Medulla oblongata (tissue), 1 donor: Measurements from ENCODE around the gene SHLD2.
A peak's percentile ranks its signal among the peaks of the same experiment; 100 is the strongest.
"Not testable (repeated sequence)": the region's sequence is repeated elsewhere in the genome, so short reads cannot be mapped to it uniquely, and the experiment has no call there.

ENCODE experiments used
- DNase-seq: peaks from one replicate; pipeline ENCODE4 v3.0.0-alpha.2; 2015; ENCODE audit errors: extremely low spot score

The SHLD2 gene

GRCh38 chr10:87083576-87084290 lies 11.3 kb upstream of the SHLD2 start:
- not testable (repeated sequence) for DNase-seq

DNA sequence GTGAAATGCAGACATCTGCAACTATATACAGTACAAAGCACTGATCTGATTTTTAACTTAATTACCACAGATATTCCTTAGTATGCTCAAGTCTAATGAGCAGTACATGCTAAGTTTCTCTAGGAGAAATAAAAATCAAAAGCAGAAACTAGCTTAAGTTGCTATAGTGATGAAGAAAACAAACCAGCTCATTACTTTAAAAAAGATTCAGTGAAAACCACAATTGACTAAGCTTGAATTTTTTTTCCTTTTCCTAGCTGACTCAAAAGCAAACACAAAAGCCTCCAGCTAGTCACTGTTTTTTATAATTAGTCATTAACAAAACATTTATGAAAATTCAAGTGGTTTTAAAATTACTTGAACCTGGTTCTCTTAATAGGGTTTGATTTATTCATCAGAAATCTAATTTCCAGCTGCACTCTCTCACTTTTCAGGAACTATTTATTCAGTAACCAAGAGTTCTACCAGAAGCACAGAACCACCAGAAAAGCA lies 10.7 kb upstream of the SHLD2 start:
- DNase-seq, result not testable (repeated sequence)

GRCh38 chr10:87085537-87085936 lies 9.5 kb upstream of the SHLD2 start:
- no peak for DNase-seq

DNA sequence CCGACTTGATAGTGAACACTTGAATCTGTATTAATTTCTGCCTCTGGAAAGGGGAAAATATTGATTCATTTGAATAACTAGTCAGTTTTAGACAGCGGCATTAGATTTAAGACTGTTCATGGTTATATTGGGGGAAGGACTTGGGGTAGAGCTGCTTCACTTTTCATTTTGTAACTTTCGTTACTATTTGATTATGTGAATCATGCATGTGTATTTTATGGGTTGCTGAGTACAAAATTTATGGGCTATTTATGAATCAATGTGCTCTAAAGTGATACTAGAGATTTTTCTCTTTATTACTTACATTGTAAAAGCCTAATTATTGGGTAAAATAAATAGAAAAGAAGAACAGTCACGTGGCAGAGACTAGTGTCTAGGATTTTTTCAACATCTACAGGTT lies 5.3 kb upstream of the SHLD2 start:
- no peak for DNase-seq

- DNase-seq, result no peak
These were observed 4.2 kb upstream of the SHLD2 start for GRCh38 chr10:87090779-87091178.

DNA sequence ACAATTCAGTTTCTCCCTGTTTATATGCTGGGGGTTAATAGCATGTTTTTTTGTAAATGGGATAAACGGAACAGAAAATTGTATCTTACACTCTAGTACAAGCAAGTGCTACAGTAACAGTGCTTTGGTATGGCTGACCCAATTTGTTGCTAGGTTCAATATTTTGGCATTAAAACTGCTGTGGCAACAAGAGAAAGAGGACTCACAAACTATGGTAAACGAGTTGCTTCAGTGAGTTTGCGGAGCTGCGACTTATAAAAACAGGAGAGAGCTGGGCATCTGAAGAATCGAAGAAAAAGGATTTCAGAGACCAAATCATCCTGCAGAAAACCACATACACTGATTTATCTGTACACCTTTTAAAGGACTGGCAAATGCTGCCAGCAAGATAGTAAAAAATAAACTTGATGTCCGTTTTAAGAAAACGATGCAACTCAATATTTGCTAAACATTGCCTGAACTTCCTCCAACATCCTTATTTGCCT lies 2.6 kb upstream of the SHLD2 start:
- no peak for DNase-seq

DNA sequence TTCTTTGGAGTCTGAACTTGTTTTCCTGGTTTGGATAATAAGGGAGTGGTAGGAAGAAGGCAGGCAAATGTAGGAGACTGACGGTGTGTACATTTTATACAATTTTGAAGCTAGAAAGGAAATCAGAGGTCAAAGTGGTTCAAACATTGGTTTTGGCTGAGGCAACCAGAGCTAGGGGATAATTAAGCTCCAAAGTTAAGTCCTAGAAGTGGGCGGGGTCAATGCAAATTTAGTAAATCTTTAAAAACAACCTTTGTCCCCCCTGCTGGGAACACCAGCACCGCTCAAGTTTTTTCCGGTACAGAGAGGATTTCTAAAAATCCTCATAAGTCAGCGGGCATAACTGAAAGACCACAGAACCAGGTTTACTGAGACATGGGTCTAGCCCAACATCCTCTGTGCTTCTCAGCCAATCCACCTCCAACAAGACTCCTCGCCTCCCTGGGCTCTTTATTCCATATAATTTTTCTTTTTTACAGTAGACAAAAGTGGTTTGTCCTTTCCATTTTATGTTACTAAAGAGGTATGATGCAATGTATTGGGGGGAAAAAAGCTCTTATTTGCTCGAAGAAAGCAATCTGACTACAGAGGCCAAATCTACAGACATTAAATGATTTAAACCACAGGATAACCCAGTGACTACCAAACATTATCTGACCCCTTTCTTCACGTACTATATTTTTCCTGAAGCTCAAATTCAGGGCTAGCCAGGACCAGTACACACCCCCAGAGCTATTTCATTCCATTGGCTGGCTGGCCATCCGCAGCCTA lies 2.0 kb upstream of the SHLD2 start:
- peak; percentile 46 for DNase-seq

- peak; percentile 39 for DNase-seq
These were observed 1.2 kb upstream of the SHLD2 start for GRCh38 chr10:87093632-87094372.

DNA sequence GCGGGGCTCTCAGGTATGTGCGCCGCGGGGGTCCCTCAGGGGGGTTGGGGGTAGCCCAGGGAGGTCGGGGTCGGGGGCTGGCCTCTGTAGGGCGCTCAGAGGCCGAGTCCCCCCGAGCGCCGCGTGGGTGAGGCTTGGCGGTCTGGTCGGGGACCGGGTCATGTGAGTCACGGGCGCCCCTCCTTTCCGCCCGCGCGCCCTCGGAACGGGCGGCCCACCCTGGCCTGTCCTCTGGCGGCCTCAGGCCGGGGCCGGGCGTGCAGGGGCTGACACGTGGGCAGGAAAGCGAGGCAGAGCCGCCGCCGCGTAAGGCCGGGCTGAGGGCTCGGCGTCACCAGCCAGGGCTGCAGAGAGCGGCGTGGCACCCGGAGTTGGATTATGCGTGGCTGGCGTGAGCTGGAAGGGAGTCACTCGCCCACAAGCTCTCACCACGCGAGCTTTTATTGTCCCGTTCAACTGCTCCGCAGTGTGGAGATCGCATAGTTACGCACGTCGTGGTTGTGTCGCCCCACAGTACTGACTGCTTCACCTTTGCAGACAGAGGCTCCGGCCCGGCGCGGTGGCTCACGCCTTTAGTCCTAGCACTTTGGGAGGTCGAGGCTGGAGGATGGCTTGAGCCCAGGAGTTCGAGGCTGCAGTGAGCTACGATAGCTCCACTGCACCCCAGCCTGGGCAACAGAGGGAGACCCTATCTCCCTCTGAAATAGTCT lies 385 bp downstream of the SHLD2 start:
- DNase-seq, result peak; percentile 67

DNA sequence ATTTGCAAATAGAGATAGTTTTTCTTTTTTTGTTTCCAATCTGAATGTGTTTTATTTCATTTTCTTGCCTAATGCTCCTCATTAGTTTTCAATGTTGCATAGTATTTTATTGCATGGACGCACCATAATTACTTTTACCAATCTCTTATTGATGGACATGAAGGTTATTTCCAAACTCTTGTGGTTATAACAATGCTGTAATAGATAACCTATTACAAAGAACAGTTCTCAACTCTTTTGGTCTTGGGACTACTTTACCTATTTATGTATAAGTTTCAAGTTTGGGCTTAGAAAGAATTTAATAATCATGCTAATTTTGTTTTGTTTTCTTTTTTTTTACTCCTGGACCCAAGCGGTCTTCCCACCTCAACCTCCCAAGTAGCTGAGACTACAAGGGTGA lies 7.0 kb downstream of the SHLD2 start:
- no peak for DNase-seq

- not testable (repeated sequence) for DNase-seq
These were observed 9.7 kb downstream of the SHLD2 start for GRCh38 chr10:87104727-87105126.

- no peak for DNase-seq
These were observed 10.6 kb downstream of the SHLD2 start for GRCh38 chr10:87105446-87106124.

GRCh38 chr10:87118122-87118521 lies 23.1 kb downstream of the SHLD2 start:
- not testable (repeated sequence) for DNase-seq

DNA sequence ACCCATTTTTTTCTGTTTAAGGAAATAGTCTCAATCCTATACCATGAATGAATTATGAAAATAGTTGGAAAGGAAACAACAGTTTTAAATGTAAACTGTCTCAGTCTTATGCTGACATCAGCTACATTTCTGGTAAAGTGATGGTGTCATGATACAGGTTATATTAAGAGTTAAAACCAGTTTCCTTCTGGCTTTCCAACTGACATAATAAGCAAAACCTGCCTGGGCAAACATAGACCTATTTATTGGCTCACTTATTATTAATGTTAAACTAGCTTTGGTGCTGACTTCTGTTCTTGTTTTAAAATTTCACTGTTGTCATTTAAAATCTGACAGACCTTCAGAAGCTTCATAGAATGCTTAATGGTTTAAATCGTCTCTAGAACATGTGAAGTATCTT lies 24.0 kb downstream of the SHLD2 start:
- DNase-seq, result not testable (repeated sequence)

DNA sequence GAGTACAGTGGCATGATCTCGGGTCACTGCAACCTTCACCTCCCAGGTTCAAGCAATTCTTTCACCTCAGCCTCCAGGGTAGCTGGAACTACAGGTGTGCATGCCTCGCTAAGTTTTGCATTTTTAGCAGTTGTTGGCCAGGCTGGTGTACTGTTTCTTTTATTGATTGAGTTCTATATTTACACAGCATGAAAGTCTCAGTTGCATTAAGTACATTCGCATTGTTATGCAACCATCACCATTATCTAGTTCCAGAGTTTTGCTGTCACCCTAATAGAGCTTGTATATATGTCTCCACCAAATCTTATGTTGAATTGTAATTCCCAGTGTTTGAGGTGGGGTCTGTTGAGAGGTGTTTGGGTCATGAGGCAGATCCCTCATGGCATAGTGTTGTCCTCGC lies 28.3 kb downstream of the SHLD2 start:
- DNase-seq, result not testable (repeated sequence)

DNA sequence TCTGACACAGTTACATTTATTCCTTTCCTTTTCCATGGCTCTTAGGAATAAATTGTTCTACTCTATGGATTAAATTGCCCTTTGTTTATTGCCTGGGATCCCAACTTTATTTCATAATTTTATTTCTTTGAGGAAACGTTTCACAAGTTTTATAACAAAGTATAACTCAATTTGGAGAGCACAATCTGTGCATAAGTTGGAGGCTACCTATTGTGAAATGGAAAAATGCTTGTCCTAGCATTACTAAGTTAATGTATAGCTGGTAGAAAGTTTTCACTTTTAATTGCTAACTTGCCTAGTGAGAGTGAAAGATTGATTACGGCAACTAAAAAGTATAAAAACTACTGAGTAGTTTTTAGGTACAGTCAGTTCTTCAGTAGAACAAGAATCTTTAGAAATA lies 32.0 kb downstream of the SHLD2 start:
- not testable (repeated sequence) for DNase-seq

GRCh38 chr10:87127607-87128156 lies 32.7 kb downstream of the SHLD2 start:
- not testable (repeated sequence) for DNase-seq

DNA sequence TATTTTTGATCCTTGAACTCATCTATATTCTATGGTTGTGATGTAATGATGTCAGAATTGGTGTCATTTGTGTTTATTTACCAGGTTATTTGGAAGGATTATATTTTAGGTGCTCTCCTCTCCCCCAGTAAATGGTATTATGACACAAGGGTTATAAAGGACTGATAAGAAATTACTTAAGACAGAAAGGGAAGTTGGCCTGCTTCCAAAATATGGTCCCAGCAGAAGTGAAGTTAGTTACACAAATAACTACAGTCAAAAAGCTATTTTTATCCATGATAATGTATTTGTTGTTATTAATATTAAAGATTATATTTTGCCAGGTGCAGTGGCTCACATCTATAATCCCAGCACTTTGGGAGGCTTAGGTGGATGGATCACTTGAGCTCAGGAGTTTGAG lies 37.2 kb downstream of the SHLD2 start:
- peak; percentile 17 for DNase-seq

DNA sequence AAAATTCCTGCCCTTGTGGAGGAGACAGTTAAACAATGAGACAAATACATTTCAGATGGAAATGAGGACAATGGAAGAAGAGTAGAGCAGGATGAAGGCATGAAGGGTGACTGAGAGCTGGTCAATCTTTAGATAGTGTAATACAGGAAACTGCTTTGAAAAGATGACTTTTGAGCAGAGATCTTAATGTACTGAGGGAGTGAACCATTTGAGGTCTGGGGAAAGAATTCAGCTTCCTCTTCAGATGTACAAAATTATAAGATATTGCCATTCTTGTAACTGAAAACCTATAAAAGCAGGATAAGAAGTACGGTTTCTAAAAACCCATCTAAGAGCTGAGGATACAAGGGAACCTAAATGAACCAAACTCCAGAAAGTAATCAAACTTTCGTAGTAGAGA lies 38.9 kb downstream of the SHLD2 start:
- not testable (repeated sequence) for DNase-seq

DNA sequence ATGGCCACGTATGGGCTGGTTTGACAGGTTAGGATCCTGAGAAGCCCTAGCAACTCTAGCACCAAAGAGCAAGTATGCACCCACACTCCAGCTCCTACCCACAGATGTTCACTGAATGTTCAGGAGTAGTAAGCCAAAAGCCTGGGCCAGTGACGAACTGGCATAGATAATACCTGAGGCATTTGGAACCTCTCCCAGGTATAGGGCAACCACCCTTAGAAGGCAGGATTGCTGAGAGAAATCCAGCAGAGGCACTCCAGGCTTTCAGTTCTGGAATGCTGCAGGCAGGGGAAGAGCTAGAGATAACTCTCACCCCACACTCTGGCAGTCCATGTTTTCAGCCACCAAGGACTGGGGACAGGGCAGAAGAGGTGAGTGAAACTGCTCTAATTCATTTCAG lies 39.4 kb downstream of the SHLD2 start:
- not testable (repeated sequence) for DNase-seq

- DNase-seq, result not testable (repeated sequence)
These were observed 42.5 kb downstream of the SHLD2 start for GRCh38 chr10:87137478-87137877.
